MV-4-11 (cell line): ENCODE results near the gene ENPP5.

Experiments used
- DNase-seq: peaks from one replicate; lab custom pipeline; 2025; lab: John Stamatoyannopoulos, UW

The ENPP5 gene, protein sequence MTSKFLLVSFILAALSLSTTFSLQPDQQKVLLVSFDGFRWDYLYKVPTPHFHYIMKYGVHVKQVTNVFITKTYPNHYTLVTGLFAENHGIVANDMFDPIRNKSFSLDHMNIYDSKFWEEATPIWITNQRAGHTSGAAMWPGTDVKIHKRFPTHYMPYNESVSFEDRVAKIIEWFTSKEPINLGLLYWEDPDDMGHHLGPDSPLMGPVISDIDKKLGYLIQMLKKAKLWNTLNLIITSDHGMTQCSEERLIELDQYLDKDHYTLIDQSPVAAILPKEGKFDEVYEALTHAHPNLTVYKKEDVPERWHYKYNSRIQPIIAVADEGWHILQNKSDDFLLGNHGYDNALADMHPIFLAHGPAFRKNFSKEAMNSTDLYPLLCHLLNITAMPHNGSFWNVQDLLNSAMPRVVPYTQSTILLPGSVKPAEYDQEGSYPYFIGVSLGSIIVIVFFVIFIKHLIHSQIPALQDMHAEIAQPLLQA

DNA sequence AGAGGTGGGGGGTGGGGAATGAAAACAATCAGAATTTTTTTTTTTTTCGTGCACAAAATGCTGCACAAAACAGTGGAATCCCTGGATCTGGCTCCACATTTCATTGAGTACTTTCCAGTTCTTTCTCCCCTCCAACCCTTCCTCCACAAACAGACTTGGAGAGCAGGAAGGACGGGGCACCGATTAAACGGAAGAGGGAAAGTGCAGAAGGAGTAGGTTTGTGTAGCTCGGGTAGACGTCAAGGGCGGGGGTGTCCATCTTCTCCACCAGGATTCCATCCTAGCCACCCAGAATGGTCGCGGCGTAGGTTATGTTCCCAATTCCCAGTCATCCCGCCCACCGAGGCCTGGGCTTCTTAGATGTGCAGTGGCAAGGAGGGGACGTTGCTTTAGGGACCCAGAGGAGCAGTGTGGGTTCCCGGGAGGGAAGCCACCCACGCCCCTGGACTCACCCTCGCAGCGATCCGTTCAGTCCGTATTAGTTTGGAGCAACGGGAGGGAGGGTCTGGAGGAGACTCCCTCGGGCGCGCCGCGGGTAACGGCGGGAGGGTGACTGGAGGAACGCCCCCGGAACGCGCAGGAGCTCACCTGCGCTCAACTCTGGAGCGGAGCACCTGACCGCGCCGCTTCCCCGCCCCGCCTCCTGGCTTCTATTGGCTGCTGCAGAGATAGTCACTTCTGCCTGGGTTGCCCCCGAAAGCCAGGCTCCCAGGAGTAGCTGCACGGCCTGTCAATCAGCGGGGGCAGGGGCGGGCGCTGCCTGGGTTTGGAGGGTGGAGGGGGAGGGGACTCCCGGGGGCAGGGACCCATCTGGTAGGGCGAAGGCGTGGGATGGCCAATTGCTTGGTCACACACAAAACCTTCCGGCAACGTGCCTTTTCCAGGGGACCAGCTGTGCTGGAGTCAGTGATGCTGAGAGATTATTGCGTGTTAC is at the start of gene ENPP5:
Gene ENPP5, minus strand, starts transcription at position 624 of the 933 bp plus-strand sequence. CDS start 2,718 bp downstream, outside the sequence.
- DNase-seq = no peak

DNA sequence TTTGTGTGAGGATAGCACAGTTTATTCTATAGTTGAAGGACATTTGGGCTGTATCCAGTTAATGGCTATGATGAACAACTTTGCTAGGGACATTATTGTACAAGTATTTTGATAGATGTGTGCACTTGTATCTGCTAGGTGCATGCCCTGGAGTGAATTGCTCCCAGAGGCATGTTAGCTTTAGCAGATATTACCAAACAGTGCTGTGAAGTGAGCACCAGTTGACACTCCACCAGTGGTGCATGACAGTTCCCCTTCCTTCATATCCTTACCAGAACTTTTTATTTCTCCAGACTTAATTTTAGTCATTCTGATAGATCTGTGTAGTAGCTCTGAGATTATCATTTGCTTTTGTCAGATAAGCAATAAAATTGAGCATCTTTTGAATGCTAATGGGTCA is 48.9 kb upstream of the ENPP5 start:
- DNase-seq = peak; percentile 16

DNA sequence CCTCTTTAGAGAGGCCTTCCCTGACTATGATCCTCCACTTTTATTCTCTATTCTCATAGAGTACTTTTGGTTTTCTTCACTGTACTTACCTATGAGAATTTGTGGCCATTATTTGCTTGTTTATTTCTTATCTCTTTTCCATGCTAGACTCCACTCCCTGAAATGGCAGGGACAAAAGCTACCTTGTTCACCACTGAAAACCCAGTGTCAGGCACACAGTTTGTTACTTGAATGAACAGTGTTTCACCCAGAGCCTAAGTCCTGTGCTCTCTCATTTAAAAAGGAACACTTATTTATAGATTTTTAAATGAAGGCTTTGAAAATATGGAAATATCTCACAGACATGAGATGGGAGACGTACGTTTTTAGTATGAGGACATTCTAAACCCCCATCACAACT is 47.7 kb upstream of the ENPP5 start:
- no peak for DNase-seq

DNA sequence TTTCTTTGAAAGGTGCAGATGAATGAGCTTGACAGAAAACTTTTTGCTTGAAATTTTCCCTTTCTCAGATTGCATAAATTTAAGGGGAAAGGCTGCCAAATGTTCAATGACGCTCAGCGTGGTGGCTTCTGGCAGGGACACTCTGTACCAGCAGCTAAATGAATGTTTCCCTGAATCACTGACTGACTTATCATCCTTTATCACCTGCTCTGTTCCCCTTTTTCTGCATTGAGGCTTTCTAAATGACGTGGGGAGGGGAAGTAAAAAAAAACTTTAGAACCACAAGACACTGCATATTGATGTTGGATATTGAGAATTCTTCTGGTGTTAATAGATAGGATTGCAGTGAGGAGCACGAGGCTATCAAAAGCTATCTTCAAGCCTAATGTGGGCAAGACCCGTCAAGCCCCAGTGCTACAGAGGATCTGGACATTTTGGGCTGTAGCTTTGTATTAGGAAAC is 46.9 kb upstream of the ENPP5 start:
- peak; percentile 89 for DNase-seq

DNA sequence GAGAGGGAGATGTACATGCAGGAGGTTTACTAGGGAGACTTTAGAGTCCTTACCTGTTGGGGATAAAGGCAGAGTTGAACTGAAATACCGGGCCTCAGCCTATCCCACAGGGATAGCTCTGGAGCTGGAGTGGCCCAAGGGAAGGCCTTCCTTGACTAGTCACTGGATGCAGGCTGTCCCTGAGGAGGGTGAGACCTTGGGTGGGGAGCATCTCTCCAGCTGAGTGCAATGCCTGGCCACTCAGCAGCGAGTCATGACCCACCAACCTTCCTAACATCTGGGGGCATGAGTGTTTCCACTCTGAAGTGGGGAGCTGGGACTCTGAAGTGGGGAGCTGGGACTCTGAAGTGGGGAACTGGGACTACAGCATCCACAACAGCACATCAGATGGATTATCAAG is 46.1 kb upstream of the ENPP5 start:
- no peak for DNase-seq

DNA sequence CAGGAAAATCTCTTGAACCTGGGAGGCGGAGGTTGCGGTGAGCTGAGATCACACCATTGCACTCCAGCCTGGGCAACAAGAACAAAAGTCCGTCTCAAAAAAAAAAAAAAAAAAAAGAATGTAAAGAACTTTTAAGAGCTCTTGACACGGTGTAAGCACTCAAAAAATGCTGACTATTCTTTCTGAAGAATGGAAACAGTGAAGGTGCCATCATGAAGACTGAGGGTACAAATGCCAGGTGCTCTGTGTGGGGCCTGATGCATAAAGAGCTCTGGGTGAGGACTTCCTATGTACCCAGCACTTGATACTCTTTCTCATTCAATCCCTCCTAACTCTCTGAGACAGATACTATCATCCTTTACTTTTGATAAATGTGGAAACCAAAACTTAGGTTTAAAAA is 45.0 kb upstream of the ENPP5 start:
- DNase-seq = no peak

DNA sequence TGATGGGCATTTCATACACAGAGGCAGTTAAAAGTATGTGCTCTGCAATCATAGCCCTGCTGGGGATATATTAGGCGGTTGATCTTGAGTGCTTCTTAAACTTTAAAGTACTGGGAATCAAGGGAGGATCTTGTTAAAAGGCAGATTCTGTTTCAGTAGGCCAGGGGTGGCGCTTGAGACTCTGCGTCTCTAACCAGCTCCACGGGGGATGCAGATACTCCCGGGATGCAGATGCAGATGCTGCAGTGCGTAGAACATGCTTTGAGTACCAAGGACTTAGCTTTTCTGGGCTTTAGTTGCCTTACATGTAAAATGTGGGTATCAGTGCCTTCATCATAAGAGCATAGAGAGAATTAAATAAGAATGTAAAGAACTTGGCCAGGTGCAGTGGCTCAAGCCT is 44.4 kb upstream of the ENPP5 start:
- no peak for DNase-seq

DNA sequence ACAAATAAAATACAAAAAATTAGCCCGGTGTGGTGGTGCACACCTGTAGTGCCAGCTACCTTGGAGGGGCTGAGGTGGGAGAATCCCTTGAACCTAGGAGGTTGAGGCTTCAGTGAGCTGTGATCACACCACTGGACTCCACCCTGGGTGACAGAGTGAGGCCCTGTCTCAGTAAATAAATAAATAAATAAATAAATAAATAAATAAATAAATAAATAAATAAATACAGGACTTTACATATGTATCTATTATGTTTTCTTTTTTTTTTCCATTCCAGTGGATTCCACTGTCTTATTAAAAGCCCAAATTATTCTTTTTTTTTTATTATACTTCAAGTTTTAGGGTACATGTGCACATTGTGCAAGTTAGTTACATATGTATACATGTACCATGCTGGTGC is 41.1 kb upstream of the ENPP5 start:
- no peak for DNase-seq

DNA sequence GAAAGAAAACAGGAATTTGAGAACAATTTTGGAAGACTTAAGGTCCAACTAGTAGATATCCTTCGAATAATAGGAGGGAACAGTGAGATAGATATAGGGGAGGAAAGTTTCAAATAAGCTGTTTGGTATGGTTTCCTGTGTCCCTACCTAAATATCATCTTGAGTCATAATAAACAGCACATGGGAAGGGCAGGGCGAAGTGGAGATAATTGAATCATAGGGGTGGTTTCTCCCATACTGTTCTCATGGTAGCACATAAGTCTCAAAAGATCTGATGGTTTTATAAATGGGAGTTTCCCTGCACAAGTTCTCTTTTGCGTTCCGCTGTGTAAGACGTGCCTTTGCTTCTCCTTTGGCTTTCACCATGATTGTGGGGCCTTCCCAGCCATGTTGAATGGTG is 39.5 kb upstream of the ENPP5 start:
- no peak for DNase-seq

DNA sequence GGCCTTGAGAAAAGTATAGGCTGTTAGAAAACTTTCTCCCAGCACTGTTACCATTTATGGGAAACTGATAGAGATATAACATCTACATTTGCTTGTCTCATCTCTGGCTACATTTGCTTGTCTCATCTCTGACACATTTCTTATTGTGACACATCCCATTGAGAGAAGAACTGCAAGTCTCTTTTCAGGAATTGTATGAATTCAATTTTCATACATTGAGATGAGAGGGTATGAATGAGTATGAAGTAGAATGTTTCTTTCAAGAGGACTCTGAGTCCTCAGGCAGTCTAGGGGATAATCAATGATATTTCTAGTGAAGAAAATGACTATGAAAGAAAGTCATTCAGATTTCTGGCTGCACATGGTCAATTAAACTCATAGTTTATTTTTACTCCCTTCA is 37.5 kb upstream of the ENPP5 start:
- no peak for DNase-seq

DNA sequence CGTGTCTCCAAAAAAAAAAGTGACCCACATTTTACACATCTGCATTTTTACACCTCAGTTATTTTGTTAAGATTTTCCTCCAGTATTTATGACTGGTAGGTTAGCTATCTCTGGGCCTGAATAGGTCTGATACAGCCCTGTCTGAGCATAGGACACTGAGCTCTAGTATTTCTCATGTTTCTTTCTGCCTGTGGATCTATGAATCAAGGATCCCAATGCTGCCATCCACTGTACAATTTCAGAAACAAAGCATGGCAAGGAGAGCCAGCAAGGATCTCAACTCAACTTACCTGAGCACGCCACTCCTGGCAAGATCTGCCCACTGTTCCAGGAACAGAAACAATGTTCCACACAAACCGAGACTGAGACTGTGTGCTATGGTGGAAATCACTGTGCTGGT is 36.4 kb upstream of the ENPP5 start:
- no peak for DNase-seq

DNA sequence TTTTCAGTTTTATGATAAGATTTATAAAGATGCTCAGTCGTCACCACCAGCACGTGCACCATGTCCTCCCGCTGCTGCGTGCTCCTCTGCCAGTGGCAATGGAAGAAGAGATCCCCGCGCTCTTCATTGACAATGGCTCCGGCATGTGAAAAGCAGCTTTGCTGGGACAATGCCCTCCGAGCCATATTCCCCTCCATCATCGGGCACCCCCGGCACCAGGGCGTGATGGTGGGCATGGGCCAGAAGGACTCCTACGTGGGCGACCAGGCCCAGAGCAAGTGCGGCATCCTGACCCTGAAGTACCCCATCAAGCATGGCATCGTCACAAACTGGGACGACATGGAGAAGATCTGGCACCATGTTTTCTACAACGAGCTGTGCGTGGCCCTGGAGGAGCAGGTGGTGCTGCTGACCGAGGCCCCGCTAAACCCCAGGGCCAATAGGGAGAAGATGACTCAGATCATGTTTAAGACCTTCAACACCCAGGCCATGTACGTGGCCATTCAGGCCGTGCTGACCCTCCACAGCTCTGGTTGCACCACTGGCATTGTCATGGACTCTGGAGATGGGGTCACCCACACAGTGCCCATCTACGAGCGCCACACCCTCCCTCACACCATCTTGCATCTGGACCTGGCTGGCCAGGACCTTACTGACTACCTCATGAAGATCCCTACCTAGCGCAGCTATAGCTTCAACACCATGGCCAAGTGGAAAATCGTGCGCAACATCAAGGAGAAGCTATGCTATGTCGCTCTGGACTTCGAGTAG is 34.3 kb upstream of the ENPP5 start:
- no peak for DNase-seq

DNA sequence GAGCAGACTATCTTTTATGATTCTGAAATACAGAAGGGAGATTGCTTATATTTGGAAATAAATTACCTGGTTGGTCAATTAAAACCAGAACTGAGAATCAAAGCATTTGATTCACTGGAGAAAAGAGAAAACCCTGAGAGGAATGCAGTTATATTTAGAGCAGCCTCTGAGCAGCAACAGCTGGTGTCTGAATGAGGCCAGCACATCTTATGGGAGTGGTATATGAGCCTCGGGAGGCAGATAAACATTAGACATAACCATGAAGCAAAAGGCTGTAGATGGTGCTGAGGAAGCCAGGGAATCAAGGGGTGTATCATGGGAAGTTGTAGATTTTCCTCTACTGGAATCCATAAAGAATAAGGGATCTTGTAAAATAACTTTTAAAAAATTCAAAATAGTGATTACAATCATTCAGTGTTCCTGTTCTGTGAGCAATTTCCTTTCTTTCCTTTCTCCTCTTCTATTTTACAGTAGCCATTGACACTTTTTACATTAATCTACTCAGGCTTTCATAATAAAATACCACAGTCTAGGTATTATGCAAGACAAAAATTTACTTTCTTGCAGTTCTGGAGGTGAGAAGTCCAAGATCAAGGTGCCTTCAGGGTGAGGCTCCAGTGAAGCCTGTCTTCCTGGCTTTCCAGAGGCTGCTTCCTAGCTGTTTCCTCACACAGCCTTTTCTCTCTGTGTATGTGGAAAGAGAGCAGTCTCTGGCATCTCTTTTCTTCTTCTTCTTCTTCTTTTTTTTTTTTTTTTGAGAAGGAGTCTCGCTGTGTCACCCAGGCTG is 32.8 kb upstream of the ENPP5 start:
- DNase-seq = no peak

DNA sequence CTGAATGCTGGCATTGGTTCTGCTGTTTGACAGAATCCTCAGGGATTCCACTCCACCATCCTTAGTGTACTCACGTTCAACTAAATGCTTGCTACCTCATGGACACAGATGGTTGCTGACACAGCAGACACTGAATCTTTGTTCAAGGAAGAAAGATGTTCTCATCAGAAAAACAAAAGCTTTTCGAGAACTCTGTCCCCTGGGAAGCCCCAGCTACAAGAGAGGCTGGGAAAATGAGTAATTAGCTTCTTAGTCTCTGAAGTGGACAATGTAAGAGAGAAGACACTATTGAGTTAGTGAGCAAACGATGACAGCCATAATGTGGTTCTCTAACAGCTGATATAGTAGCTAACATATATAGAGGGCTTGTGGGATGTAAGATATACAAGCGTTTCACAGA is 30.9 kb upstream of the ENPP5 start:
- DNase-seq = no peak

DNA sequence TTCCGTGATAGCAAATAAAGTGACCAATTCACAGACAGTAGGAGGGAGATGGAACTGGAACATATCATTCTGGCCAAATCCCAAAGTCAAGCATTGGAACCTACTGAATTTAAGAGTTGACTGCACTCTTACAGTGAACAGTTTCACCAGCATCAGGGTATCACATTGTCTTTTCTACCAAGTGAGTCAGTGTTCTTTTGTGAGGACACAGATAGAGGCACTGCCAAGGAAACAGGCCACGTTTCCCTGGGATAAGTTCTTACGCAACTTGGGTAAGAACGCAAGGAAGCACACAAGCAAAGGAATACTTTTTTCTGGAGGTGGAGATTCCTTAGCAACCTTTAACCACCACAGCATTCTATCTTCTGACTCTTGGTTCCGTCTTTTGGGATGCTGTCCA is 28.6 kb upstream of the ENPP5 start:
- DNase-seq = no peak

DNA sequence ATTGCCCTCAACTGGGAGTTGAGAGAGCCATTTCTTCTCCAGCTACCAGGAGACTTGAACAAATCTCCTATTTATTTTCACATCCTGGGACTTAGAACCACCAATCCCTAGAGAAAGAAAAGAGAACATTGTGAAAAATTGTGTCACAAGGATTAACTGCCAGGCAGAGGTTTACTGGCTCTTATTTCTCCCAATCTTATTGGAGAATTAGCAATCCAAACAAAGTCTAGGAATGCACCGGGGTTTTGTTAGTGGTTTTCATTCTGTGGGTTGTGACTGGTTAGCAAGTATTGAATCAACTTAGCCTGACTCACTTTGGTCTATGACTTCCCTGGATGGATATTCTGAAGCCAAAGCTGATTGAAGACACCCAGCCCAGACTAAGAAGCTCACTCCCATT is 21.2 kb upstream of the ENPP5 start:
- no peak for DNase-seq

DNA sequence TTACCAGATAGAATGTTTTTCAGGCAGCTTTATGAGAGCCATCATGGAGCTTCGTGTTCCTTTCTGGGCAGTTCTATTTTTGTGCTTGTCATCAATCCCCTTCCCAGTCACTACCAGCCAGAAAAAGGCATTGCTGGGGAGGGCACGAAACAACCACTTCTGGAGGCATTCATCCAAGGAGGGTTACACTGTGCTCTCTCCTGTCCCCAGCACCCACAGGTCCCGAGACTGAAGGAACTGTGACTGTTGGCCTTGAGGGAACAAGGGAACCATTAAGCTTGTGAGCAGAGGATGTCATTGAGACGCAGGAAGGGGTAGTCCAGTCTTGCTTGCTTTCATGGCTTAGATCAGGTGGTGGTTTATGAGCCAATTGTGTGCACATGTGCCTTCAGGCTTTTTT is 20.1 kb upstream of the ENPP5 start:
- DNase-seq = no peak

DNA sequence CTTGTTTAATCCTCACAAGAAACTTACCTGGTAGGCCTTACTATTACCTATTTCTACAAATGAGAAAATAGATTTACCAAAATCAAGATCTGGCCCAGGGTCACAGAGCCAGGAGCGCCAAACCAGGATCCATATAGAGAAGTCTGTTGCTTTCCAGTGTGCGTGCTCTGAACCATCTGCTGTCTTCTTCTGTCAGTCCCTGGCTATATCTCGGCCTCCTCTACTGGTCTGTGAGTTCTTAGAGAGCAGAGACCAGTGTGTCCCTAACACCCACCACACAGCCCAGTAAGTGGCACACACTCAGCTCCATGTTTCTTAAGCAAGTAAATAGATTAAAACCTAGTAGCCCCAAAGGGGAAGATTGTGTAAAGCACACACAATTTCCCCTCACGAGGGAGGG is 18.9 kb upstream of the ENPP5 start:
- DNase-seq = no peak

DNA sequence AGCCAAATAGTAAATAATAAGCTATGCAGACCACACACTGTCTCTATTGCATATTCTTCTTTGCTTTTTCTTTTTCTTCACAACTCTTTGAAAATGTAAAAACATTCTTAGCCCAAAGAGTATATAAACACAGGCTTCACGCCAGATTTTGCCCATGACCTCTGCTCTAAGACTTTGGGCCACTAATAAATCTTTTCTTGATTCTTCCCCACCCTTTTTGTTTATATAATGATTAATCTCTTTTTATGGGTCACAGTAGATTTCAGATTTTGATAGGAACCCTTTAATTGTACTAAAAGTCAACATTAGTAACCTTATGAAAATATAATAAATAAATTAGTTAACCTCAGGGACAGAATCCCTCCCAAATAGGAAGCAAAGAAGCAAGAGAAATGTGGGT is 15.8 kb upstream of the ENPP5 start:
- DNase-seq = no peak

DNA sequence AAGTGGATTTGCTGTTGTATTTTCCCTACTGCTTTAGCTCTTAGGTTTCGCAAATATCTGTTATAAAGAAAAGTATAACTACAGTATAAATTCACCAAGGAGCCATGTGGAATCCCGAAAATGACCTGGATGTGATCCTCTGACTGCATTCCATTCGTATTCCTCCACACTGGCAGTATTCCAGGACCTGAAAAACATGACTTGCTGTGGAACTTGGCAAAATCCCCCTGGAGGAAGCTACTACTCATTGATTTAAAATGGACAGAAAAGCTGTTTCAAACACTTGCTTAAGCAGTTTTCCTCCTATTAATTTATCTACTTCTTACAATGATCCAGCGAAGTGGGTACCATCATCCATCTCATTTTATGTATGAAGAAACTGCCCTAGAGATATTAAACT is 13.3 kb upstream of the ENPP5 start:
- no peak for DNase-seq

DNA sequence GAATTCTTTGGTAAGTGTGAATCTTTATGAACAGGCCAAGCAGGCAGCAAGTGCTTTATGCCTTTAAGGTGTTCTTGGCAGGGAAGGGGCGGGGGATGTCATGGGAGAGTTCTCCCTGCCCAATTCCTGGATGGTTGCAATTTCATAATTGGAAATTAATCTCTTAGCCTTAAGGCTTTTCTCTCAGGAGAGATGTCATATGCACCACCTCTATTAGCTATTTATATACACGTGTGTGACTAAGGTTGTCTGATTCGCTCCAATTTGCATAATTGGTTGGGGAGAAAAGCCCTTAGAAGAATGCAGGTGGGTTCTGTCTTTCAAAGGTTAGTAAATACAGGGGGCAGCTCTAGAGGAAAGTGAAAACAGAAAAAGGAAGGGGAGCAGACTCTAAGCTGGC is 5.2 kb upstream of the ENPP5 start:
- DNase-seq = no peak
